GM21381 (cell line): Measurements from ENCODE around the gene SPHKAP.
"Not testable (repeated sequence)": the region's sequence is repeated elsewhere in the genome, so short reads cannot be mapped to it uniquely, and the experiment has no call there.

Experiments used
- ATAC-seq: cut with Tn5 transposase; IDR thresholded peaks from one replicate; pipeline ENCODE4 v1.9.1; 2021; ENCODE audit warnings: mild to moderate bottlenecking, moderate library complexity; ENCODE audit not compliant: unreplicated experiment

The SPHKAP gene

GRCh38 chr2:228104215-228104614, 77.3 kb downstream of the SPHKAP start:
- ATAC-seq = no peak

DNA sequence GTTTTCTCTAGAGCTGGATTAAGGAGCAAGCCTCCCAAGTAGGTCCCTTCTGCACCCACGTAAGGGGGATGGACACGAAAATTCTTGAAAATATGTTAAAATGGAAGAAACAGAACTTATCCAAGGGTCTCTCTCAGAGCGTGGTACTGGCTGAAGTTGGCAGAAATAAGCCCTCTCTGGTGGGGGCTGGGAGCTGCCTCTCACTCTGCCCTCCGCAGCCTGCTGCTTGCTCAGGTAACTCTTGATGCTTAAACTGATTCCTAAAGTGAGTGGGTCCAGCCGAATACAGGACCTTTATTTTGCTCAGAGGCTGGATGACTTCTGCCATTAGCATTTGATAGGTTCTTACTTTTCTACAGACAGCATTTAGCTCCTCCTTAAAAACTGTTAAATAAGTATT, 78.1 kb downstream of the SPHKAP start:
- ATAC-seq = no peak

DNA sequence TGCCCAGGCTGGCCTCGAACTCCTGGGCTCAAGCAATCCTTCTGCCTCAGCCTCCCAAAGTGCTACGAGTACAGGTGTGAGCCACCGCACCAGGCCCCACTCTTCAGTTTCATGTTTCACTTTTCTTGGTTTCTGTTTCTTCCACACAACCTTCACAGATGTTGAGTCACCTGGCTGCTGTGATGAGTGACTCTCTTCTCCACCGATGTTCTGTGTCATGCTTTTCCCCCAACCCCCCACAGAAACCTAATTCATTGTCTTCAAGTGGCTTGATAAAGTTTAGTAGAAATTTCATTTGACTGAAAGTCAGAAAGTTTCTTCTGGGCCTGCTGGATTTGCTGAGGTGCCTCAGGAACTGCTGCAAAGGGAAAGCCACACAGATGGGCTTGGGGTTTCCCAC, 78.5 kb downstream of the SPHKAP start:
- no peak for ATAC-seq

DNA sequence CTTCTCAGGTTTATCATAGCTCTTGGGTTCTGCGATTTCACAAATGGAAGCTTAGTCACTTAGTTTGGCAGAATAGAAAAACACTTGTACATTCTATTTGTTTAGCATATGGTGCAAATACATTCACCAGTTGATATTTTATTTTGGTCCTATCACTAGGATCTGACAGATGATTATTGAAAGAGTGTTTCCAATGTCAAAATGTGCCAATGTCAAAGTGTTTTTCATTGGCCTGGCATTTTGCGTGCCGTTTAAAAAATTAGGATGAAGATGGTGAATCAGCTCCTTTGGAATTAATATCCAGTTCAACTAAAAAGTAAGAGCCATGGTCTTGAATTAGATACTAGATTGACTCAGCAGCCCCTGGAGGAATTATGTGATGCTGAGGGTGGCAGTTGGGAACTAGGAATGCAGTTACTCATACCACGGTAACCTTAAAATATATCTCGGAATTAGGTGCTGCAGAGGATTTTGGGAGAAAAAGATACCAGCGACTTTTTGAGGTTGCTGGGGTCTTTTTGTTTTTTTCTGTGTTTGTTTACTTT, 87.0 kb downstream of the SPHKAP start:
- no peak for ATAC-seq

- ATAC-seq = no peak
These were observed 89.4 kb downstream of the SPHKAP start for GRCh38 chr2:228092056-228092455.

GRCh38 chr2:228086561-228086960, 94.9 kb downstream of the SPHKAP start:
- ATAC-seq = no peak

GRCh38 chr2:228084717-228085116, 96.8 kb downstream of the SPHKAP start:
- no peak for ATAC-seq

- ATAC-seq = no peak
These were observed 98.4 kb downstream of the SPHKAP start for GRCh38 chr2:228083131-228083530.

- no peak for ATAC-seq
These were observed 98.9 kb downstream of the SPHKAP start for GRCh38 chr2:228082571-228082970.

- ATAC-seq = no peak
These were observed 102.3 kb downstream of the SPHKAP start for GRCh38 chr2:228079194-228079593.

GRCh38 chr2:228076695-228077094, 104.8 kb downstream of the SPHKAP start:
- not testable (repeated sequence) for ATAC-seq

DNA sequence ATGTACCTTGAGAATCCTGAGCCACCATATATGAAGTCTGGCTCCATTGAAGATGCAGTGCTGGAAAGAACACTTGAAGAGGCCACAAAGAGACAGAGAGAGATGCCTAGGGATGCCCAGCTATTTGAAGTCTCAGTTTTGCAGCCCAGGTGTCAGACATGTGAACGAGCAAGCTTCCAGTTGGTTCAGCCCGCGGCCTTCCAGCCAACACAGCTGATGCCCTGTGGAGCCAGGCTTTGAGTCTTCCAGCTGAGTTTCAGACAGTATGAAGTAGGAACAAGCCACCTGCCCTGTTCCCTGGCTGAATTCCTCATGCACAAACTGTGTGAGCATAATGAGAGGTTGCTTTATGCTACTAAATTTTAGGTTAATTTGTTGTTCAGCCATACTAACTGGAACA, 108.8 kb downstream of the SPHKAP start:
- no peak for ATAC-seq

- ATAC-seq = no peak
These were observed 114.2 kb downstream of the SPHKAP start for GRCh38 chr2:228067309-228067708.

GRCh38 chr2:228066126-228066798, 115.2 kb downstream of the SPHKAP start:
- ATAC-seq = no peak

DNA sequence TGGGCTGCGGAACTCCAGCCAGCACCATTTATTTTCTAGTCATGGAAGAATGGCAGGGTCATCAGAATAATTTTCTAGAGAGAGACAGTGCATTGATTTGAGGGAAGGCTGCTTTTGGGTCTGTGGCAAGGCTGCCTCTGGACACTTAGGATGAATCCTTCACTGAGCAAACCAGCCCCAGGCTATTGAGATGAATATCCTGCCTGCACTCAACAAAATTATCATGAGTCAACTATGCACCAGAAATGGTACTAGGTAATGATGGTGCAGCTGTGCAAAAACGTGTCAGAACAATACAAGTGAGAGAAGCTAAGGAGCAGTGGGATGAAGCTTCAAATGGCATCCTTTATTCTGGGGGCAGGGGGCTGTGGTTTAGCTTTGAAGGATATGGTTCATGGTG, 115.8 kb downstream of the SPHKAP start:
- no peak for ATAC-seq

GRCh38 chr2:228064796-228065315, 116.6 kb downstream of the SPHKAP start:
- no peak for ATAC-seq

DNA sequence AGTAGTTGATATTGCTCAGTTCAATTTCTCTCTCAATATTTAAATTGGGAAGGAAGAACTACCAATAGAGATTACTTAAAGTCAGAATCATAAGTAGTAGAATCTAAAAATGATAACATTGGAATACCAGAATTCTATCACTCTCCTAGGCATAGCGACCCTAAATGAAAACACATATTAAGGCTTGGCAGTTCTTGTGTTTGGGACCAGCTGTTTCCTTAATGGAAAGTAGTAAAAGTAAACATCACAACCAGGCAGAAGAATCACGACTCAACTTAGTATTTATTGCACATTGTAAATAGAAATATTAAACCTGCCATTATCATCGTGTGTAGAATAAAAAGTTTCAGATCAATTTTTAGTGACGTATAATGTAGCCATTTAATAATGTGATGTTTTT, 117.5 kb downstream of the SPHKAP start:
- no peak for ATAC-seq

DNA sequence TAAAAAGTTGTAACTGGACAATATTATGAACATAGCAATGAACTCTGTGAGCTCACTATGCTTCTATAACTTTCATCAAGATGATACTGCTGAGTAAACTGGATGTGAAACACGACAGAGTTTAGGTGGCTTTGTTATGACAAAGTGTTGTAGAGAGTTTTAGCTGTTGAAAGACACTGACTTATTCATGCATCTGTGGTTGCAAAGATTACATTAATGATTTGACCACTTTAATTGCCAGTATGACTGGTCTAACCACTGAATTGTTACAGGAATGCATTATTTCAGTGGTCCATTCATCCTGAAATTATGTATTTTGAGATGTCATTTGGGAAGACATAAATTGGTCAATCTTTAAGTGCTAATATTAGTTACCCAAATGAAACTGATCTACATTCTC, 117.9 kb downstream of the SPHKAP start:
- ATAC-seq = no peak

GRCh38 chr2:228059735-228060134, 121.8 kb downstream of the SPHKAP start:
- ATAC-seq = no peak

GRCh38 chr2:228056293-228057097, 125.0 kb downstream of the SPHKAP start:
- ATAC-seq = no peak

GRCh38 chr2:228048838-228049490, 132.5 kb downstream of the SPHKAP start:
- ATAC-seq = peak; percentile 54
